Bronchial epithelial cell (primary cell): ENCODE measurements around the gene TMPRSS11E. TPM values are rescaled to one million over a fixed set of nuclear protein-coding genes. Genes with fewer than 3 reads are reported as not detected.
"Not testable (repeated sequence)": the region's sequence is repeated elsewhere in the genome, so short reads cannot be mapped to it uniquely, and the experiment has no call there.

Experiments
- DNase-seq: peaks from one replicate; pipeline ENCODE4 v3.0.0-alpha.2; 2010; ENCODE audit warnings: low read depth
- FAIRE-seq: peaks from 2 replicates; lab custom pipeline; 2011; peaks lifted over from hg19 to GRCh38; lab: Jason Lieb, UNC
- H3K27me3 ChIP-seq: 2 replicates; pipeline ENCODE4 v1.5.1; 2011; ENCODE audit warnings: low read length; ENCODE audit not compliant: control insufficient read depth, insufficient read depth
- H3K36me3 ChIP-seq: 2 replicates; pipeline ENCODE4 v1.5.1; 2011; ENCODE audit warnings: low read length; ENCODE audit not compliant: control insufficient read depth, insufficient read depth
- H3K4me3 ChIP-seq: 2 replicates; pipeline ENCODE4 v1.5.1; 2011; ENCODE audit warnings: mild to moderate bottlenecking, low read depth, low read length, control low read depth
- CTCF ChIP-seq: IDR thresholded peaks from 2 replicates; pipeline ENCODE4 v1.5.1; 2011; ENCODE audit warnings: mild to moderate bottlenecking, moderate library complexity, low read length, control low read depth, inconsistent platforms; ENCODE audit not compliant: insufficient read depth, severe bottlenecking
- total RNA-seq: library from RNA; depleted of rRNA; stranded (reverse); fragments of >200 nt; gene quantifications from 2 replicates; pipeline ENCODE4 v1.2.1, GENCODE V29; 2014

TMPRSS11E gene
- total RNA-seq, 1 donor from 2014 or later: 9.2 TPM

GRCh38 chr4:68407868-68408190 lies 39.4 kb upstream of the TMPRSS11E start:
- no peak for FAIRE-seq
- Histone ChIP-seq H3K4me3 (no peak overlapping the region), H3K36me3 (no peaks in the 10 kb centered on the region), H3K27me3 (no peaks in the 10 kb centered on the region)
- no peak for TF ChIP-seq CTCF
- no peak for DNase-seq

GRCh38 chr4:68410149-68410548 lies 37.1 kb upstream of the TMPRSS11E start:
- Histone ChIP-seq H3K27me3 (no peaks in the 10 kb centered on the region), H3K36me3 (no peaks in the 10 kb centered on the region), H3K4me3 (no peak overlapping the region)
- FAIRE-seq (no peak), DNase-seq (no peak)
- TF ChIP-seq CTCF: no peak

GRCh38 chr4:68410643-68411042 lies 36.6 kb upstream of the TMPRSS11E start:
- no peak overlapping the region for H3K4me3 ChIP-seq
- H3K27me3 ChIP-seq: no peaks in the 10 kb centered on the region
- no peaks in the 10 kb centered on the region for H3K36me3 ChIP-seq
- FAIRE-seq: no peak
- TF ChIP-seq CTCF: no peak
- DNase-seq: no peak

- not testable (repeated sequence) for H3K36me3 ChIP-seq, FAIRE-seq, H3K4me3 ChIP-seq, H3K27me3 ChIP-seq
- DNase-seq: peak; percentile 24
These were observed 35.2 kb upstream of the TMPRSS11E start for GRCh38 chr4:68412031-68412430.

- no peaks in the 10 kb centered on the region for H3K36me3 ChIP-seq
- no peak overlapping the region for H3K4me3 ChIP-seq
- FAIRE-seq (no peak), DNase-seq (peak; percentile 81)
- TF ChIP-seq CTCF: no peak
- no peaks in the 10 kb centered on the region for H3K27me3 ChIP-seq
These were observed 30.7 kb upstream of the TMPRSS11E start for GRCh38 chr4:68416591-68416990.

GRCh38 chr4:68426516-68426915 lies 20.7 kb upstream of the TMPRSS11E start:
- no peak for FAIRE-seq
- no peaks in the 10 kb centered on the region for H3K36me3 ChIP-seq

More at GRCh38 chr4:68426516-68426915, 20.7 kb upstream of the TMPRSS11E start:
- no peak for DNase-seq
- TF ChIP-seq CTCF: no peak
- no peak overlapping the region for H3K4me3 ChIP-seq
- H3K27me3 ChIP-seq: no peaks in the 10 kb centered on the region
